HG02981 (cell line): ENCODE results near the gene UGDH.
"Not testable (repeated sequence)": the region's sequence is repeated elsewhere in the genome, so short reads cannot be mapped to it uniquely, and the experiment has no call there.

Experiments used
- ATAC-seq: cut with Tn5 transposase; IDR thresholded peaks from one replicate; pipeline ENCODE4 v1.9.1; 2021; ENCODE audit warnings: mild to moderate bottlenecking, moderate library complexity; ENCODE audit not compliant: unreplicated experiment

The UGDH gene

DNA sequence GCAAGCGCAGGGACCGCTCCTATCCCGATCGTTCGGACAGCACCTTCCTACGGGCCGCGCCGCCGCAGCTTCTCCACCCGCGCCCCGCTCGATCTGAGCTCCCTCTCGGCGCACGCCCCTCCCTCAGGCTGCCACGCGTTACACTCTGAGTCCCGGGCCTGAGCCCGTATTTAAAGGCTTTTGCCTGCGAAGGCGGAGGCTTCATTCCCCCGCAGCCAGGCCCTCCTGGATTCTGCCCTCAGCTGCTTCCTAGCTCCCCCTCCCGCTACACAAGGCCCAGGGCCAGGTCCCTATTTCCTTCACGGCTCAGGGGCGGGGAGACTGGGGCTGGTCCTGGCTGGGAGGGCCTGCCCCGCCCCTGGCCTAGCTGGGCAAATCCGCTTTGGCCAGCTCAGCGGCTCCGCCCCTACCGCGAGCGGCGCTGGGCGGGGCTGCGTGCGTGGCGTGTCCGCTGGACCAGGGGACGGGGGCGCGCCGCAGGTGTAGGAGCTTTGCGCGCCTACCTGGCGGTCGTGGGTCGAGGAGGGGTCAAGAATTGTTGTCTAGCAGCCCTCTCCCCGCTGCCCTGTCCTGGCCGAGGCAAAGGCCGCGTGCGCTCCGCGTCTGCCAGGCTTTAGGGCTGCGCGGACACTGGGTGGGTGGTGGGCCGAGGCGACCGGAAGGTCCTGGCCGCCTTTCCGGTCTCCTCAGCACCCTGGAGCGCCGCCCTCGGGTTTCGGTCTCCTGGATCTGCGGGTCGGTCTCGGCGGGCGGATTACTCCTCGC lies at the start of gene UGDH:
Gene UGDH (minus strand): TSS at position 144 of the 765 bp plus-strand sequence. CDS start 5,927 bp downstream, outside the sequence.
- peak; percentile 95 for ATAC-seq

DNA sequence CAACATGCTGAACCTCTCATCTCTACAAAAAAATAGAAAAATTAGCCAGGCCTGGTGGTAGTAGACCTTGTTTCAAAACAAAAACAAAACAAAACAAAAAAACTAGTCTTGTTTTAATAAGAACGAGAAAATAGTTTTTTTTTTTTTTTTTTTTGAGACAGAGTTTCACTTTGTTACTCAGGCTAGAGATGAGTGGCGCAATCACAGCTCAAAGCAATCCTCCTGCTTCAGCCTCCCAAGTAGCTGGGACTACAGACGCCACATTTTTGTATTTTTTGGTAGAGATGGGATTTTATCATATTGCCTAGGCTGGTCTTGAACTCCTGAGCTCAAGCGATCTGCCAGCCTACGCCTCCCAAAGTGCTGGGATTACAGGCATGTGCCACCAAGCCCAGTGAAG lies 47.7 kb upstream of the UGDH start:
- no peak for ATAC-seq

- ATAC-seq, result no peak
These were observed 44.3 kb upstream of the UGDH start for GRCh38 chr4:39571504-39571903.

DNA sequence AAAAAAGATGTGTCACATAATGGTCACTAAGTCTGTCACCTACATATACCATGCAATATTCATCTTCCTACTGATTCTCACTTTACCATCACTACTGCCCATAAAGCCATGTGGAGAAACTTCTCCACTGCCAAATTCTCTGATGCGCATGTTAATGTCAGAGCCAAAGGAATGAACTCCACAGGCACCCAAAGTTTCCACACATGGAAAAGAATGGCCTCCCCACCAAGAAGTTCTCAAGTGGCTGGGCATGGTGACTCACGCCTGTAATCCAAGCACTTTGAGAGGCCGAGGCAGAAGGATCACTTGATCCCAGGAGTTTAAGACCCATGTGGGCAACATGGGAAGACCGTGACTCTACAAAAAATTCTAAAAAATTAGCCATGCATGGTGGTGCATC lies 43.8 kb upstream of the UGDH start:
- no peak for ATAC-seq

DNA sequence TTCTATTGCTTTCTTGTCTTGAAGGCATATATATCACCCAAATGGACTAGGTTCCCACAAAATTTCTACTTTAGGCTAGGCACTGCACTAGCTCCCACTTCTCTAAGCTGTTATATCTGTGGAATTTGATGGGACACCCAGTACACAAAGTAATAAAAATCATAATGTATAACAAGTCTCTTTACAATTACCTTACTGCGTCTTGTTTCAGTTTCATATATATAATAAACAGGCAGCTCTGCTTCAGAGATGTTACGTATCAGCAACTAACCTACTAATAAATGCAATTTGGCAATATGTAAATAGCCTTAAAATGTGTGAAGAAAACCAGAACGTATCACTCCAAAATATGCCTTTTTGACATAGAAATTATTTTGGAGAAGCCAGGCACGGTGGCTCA lies 42.0 kb upstream of the UGDH start:
- no peak for ATAC-seq

- ATAC-seq, result no peak
These were observed 41.6 kb upstream of the UGDH start for GRCh38 chr4:39568805-39569204.

GRCh38 chr4:39565878-39566600 lies 38.8 kb upstream of the UGDH start:
- ATAC-seq, result no peak

DNA sequence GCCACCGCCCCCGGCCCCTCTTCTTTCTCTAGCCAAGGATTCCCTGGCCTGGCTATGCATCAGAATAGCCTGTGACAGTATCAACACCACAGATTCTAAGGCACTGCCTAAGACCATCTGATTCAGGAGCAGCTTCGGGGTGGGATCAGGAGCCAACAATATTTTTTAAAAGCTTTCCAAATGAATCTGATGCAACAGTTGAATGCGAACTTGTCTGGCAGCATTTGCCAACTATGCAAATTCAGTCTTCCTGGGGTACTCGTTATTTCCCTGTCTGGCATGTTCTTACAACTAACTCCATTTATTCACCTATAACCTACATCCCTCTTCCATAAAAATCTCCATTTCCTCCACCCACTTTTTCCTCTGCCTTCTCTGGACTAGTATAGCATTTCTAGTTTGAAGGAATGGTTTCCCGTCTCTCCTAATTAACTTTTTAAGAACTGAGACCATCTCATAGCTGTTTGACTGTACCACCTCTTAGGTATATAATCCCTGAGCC lies 36.2 kb upstream of the UGDH start:
- no peak for ATAC-seq

GRCh38 chr4:39562792-39563191 lies 35.6 kb upstream of the UGDH start:
- no peak for ATAC-seq

DNA sequence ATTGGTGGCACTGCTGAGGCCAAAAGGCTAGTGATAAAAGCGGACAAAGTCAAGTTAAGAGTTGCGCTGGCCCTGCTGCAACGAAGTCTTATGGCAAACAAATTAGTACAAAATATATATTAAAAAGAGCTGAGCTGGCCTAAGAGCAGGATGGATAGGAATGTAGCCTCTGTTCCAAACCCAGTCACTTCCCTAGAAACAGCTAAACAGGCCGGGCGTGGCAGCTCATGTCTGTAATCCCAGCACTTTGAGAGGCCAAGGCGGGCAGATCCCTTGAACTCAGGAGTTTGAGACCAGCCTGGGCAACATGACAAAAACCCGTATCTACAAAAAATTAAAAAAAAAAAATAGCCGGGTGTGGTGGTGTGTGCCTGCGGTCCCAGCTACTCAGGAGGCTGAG lies 32.4 kb upstream of the UGDH start:
- ATAC-seq, result no peak

DNA sequence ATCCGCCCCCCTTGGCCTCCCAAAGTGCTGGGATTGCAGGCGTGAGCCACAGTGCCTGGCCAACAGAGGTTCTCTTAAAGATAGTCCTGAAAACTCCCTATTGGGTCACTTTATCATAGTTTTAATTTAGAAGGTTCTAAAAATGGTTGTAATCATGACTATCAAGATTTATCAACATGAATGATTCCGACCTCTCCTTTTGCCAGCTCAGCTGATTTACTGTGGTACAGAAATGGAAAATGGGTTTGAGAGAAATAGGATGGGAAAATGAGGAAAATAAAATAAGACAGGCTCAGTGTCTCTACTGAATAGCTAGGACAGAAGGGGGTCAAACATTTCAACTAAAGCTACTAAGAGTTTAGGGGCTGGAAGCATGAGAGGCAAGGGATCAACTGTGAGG lies 28.2 kb upstream of the UGDH start:
- ATAC-seq, result no peak

- ATAC-seq, result no peak
These were observed 21.3 kb upstream of the UGDH start for GRCh38 chr4:39548425-39549067.

DNA sequence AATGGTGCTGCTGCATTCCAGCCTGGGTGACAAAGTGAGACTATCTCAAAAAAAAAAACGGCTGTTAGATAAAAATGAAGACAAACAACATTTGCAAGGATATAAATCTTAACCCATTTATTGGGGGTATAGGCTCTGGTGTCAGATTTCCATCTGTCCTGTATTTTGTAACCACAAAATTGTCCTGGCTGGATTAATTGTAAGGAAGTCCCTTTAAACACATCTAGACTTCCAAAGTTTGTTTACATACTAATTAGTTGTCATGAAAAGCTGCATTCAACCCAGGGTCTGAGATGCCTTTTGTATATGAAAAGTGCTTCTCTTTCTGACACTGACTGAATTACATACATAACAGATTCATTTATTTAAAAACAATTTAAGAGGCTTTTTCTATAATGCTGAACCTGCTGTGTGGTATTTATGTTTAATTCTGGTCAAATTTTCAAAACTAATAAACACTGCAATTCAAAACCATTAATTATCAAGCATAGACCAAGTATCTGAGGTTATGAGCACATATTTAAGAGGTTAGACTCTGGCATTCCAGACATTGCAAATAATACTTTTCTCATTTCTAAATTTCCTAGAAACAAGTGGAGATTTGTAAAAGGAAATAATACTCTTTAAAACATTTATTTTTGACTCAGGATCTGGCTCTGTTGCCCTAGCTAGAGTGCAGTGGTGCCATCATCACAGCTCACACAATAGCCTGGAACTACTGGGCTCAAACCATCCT lies 17.5 kb upstream of the UGDH start:
- ATAC-seq, result no peak

DNA sequence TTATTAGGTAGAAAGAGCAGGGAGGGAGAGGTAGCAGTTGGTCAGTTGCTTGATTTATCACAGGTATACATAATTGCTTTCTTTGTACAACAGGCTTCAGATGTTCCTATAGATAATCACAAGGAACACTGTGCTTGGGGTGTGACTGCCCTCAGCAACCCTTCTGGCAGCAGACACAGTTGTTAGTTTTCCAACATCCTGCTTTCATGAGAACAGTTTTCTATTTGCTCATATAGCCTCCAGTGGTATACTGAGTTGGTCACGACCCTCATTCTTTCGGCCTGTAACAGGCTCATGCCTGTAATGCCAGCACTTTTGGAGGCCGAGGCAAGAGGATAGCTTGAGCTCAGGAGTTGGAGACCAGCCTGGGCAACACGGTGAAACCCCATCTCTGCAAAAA lies 16.8 kb upstream of the UGDH start:
- not testable (repeated sequence) for ATAC-seq

DNA sequence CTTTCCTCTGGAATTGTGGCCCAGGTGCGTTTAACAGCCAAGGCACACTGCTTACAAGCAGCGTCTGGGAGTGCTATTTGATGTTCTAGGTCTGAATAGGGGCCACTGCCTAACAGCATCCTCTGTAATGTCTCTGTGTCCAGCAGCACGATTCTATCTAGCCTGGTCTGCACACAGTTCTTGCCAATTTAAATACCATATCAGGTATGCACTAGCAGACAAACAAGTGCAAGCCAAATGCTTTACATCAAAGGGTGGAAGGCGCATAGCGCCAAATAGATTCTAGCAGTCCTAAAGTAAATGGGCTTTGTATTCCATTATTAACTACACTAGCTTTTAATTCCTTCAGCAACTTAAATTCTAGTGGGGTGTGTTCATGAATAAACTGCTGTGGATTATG lies 15.8 kb upstream of the UGDH start:
- ATAC-seq, result no peak

GRCh38 chr4:39542611-39543012 lies 15.4 kb upstream of the UGDH start:
- no peak for ATAC-seq

DNA sequence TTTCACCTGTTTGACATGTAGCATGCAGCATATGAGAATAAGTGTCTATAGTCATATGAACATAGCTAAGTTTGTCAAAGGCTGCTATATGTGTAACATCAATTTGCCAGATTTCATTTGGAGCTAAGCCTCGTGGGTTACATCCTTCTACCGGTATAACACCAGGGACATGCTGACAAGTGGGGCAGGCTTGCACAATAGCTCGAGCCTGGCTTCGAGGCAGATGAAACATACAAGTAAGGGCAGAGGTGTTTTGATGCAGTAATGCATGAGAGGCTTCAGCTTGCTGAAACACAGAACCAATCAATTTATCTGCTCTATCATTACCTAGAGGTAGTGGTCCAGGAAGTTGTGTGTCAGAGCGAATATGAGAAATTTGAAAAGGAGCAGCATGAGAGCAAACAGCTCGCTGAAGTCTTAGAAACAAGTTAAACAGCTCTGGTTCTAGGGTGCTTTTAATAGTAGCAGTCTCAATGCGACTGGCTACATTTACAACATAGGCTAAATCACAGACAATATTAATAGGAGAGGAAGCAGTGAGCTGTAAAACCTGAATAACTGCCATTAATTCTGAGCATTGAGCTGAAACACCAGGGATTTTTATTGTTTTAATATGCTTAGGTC lies 14.9 kb upstream of the UGDH start:
- no peak for ATAC-seq

GRCh38 chr4:39539089-39539611 lies 11.9 kb upstream of the UGDH start:
- ATAC-seq, result no peak

GRCh38 chr4:39533541-39533940 lies 6.3 kb upstream of the UGDH start:
- ATAC-seq, result no peak

GRCh38 chr4:39532237-39532636 lies 5.0 kb upstream of the UGDH start:
- ATAC-seq, result not testable (repeated sequence)
